PC-9 (cell line): ENCODE measurements around the gene NUP133. TPM values are rescaled to one million over a fixed set of nuclear protein-coding genes. Genes with fewer than 3 reads are reported as not detected.

ENCODE experiments used
- BruUV-seq: library from RNA; stranded (reverse); fragments of 400-500 nt; replicated peaks from 2 replicates; lab custom pipeline; 2021; lab: Mats Ljungman, UMichigan
- CTCF ChIA-PET: fragments of 300-600 bp; sonication (Branson Sonifier 250); formaldehyde crosslinking; loops from one replicate; lab custom pipeline; 2022; ENCODE audit warnings: antibody characterized with exemption; lab: Charles Lee
- POLR2A ChIA-PET: fragments of 300-600 bp; sonication (Branson Sonifier 250); formaldehyde crosslinking; loops from one replicate; lab custom pipeline; 2022; ENCODE audit warnings: antibody characterized with exemption; ENCODE audit not compliant: unreplicated experiment; lab: Charles Lee
- DNase-seq, 2 experiments: peaks; one replicate each; pipeline versions ENCODE4 v3.0.0 to v3.0.0-alpha.2; 2015 to 2022; ENCODE audit warnings: mixed read lengths in 1 of 2
- H2AFZ ChIP-seq: fragments of 200-600 bp; sonication (generic); 2 replicates; pipeline ENCODE4 v1.8.1; 2017; ENCODE audit warnings: antibody characterized with exemption
- H3F3A ChIP-seq: fragments of 200-600 bp; sonication (generic); 2 replicates; pipeline ENCODE4 v1.8.1; 2017; ENCODE audit warnings: antibody characterized with exemption, mild to moderate bottlenecking, low read depth; ENCODE audit not compliant: insufficient read depth
- H3K27ac ChIP-seq: fragments of 200-600 bp; sonication (generic); 2 replicates; pipeline ENCODE4 v1.6.1; 2016; ENCODE audit warnings: mixed run types
- H3K27me3 ChIP-seq: fragments of 200-600 bp; sonication (generic); 2 replicates; pipeline ENCODE4 v1.6.1; 2016; ENCODE audit warnings: low read depth, mixed run types; ENCODE audit not compliant: insufficient read depth
- H3K36me3 ChIP-seq: fragments of 200-600 bp; sonication (generic); 2 replicates; pipeline ENCODE4 v1.6.1; 2016; ENCODE audit warnings: low read depth, mixed run types
- H3K4me1 ChIP-seq: fragments of 200-600 bp; sonication (generic); replicated peaks from 2 replicates; pipeline ENCODE4 v1.6.1; 2016; ENCODE audit warnings: mixed run types; ENCODE audit not compliant: insufficient read depth
- H3K4me2 ChIP-seq: fragments of 200-600 bp; sonication (generic); 2 replicates; pipeline ENCODE4 v1.6.1; 2017; ENCODE audit warnings: mixed run types
- H3K4me3 ChIP-seq: fragments of 200-600 bp; sonication (generic); 2 replicates; pipeline ENCODE4 v1.6.1; 2016; ENCODE audit warnings: mixed run types
- H3K79me2 ChIP-seq: fragments of 200-600 bp; sonication (generic); 2 replicates; pipeline ENCODE4 v1.6.1; 2017; ENCODE audit warnings: low read depth, mixed run types
- H3K9me2 ChIP-seq: fragments of 200-600 bp; sonication (generic); 2 replicates; pipeline ENCODE4 v1.8.1; 2017; ENCODE audit warnings: mild to moderate bottlenecking; ENCODE audit not compliant: insufficient read depth
- H3K9me3 ChIP-seq: fragments of 200-600 bp; sonication (generic); 2 replicates; pipeline ENCODE4 v1.8.1; 2016; ENCODE audit warnings: low read depth; ENCODE audit not compliant: insufficient read depth
- H4K20me1 ChIP-seq: fragments of 200-600 bp; sonication (generic); 2 replicates; pipeline ENCODE4 v1.8.1; 2017; ENCODE audit not compliant: insufficient read depth
- EZH2 ChIP-seq: fragments of 200-600 bp; sonication (generic); IDR thresholded peaks from 2 replicates; pipeline ENCODE4 v1.8.0; 2017; ENCODE audit warnings: antibody characterized with exemption, low read depth
- intact Hi-C: fragments of 100-400 bp; cut with micrococcal nuclease; formaldehyde crosslinking; loops from one replicate; pipeline ENCODE4 v1.10.0; 2022; ENCODE audit not compliant: unreplicated experiment
- total RNA-seq: library from RNA; stranded (reverse); gene quantifications from 2 replicates; pipeline ENCODE4 v1.2.3, GENCODE V29; 2021
- TF ChIP-seq, protein P1 (sequence below): fragments of 200-600 bp; sonication (generic); conservative IDR thresholded peaks from 2 replicates; pipeline ENCODE4 v1.6.1; 2017; ENCODE audit warnings: mixed run types, antibody characterized with exemption, mild to moderate bottlenecking, moderate library complexity

Gene NUP133
- total RNA-seq, 1 experiment from 2014 or later = 38.5 TPM

- Histone ChIP-seq H4K20me1 (no peaks in the 10 kb centered on the region), H3K36me3 (no peaks in the 10 kb centered on the region), H3K4me3 (no peak overlapping the region), H3K27ac (no peak overlapping the region), H3K4me2 (no peak overlapping the region), H3K9me3 (no peaks in the 10 kb centered on the region), H3F3A (no peaks in the 10 kb centered on the region), H3K27me3 (no peaks in the 10 kb centered on the region), H3K4me1 (no peaks in the 10 kb centered on the region), H3K9me2 (no peaks in the 10 kb centered on the region), H2AFZ (no peak overlapping the region), H3K79me2 (no peaks in the 10 kb centered on the region)
- intact Hi-C loops = no loop called here
- TF ChIP-seq, protein P1, sequence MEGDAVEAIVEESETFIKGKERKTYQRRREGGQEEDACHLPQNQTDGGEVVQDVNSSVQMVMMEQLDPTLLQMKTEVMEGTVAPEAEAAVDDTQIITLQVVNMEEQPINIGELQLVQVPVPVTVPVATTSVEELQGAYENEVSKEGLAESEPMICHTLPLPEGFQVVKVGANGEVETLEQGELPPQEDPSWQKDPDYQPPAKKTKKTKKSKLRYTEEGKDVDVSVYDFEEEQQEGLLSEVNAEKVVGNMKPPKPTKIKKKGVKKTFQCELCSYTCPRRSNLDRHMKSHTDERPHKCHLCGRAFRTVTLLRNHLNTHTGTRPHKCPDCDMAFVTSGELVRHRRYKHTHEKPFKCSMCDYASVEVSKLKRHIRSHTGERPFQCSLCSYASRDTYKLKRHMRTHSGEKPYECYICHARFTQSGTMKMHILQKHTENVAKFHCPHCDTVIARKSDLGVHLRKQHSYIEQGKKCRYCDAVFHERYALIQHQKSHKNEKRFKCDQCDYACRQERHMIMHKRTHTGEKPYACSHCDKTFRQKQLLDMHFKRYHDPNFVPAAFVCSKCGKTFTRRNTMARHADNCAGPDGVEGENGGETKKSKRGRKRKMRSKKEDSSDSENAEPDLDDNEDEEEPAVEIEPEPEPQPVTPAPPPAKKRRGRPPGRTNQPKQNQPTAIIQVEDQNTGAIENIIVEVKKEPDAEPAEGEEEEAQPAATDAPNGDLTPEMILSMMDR = no peak
- TF ChIP-seq EZH2 = no peak
- ChIA-PET CTCF (no interaction called here), POLR2A (no interaction called here)
- no peak for DNase-seq
- no TSS peak for BruUV-seq
These were observed 42.8 kb upstream of the NUP133 start for GRCh38 chr1:229550812-229551567.

GRCh38 chr1:229547542-229547941, 39.4 kb upstream of the NUP133 start:
- H2AFZ ChIP-seq = no peak overlapping the region
- no peak for TF ChIP-seq EZH2
- TF ChIP-seq, protein P1 = no peak
- no peaks in the 10 kb centered on the region for H3F3A ChIP-seq
- no peaks in the 10 kb centered on the region for H3K9me2 ChIP-seq
- no peak for DNase-seq
- POLR2A ChIA-PET = no interaction called here
- H3K36me3 ChIP-seq = no peaks in the 10 kb centered on the region
- H3K27ac ChIP-seq = no peak overlapping the region
- H3K27me3 ChIP-seq = no peaks in the 10 kb centered on the region
- no peak overlapping the region for H3K4me3 ChIP-seq
- no peaks in the 10 kb centered on the region for H3K79me2 ChIP-seq
- no peak overlapping the region for H3K4me2 ChIP-seq
- H3K4me1 ChIP-seq = no peaks in the 10 kb centered on the region
- intact Hi-C loops = no loop called here
- CTCF ChIA-PET = no interaction called here
- BruUV-seq = no TSS peak
- H4K20me1 ChIP-seq = no peaks in the 10 kb centered on the region
- no peaks in the 10 kb centered on the region for H3K9me3 ChIP-seq

- intact Hi-C loops = no loop called here
- Histone ChIP-seq H2AFZ (no peak overlapping the region), H4K20me1 (no peaks in the 10 kb centered on the region), H3K4me3 (no peak overlapping the region), H3K9me3 (no peaks in the 10 kb centered on the region), H3K27me3 (no peaks in the 10 kb centered on the region), H3K27ac (no peak overlapping the region), H3F3A (no peaks in the 10 kb centered on the region), H3K4me2 (no peak overlapping the region), H3K9me2 (no peaks in the 10 kb centered on the region), H3K36me3 (no peaks in the 10 kb centered on the region), H3K79me2 (no peaks in the 10 kb centered on the region), H3K4me1 (no peaks in the 10 kb centered on the region)
- ChIA-PET CTCF (no interaction called here), POLR2A (no interaction called here)
- DNase-seq = no peak
- TF ChIP-seq, protein P1 = no peak
- TF ChIP-seq EZH2 = no peak
- no TSS peak for BruUV-seq
These were observed 36.4 kb upstream of the NUP133 start for GRCh38 chr1:229544587-229544986.
